Measurements from ENCODE around the gene TENM4. TPM values are rescaled to one million over a fixed set of nuclear protein-coding genes. Genes with fewer than 3 reads are reported as not detected.

Gene TENM4
- total RNA-seq, 4 donors from 2014 or later, result 16.8 to 158 (median 120) TPM

- H3K9me3 ChIP-seq, result no peaks in the 10 kb centered on the region
- H3K27me3 ChIP-seq, result no peaks in the 10 kb centered on the region
- H3K4me1 ChIP-seq, result peaks cover 0 to 6% of the 10 kb centered on the region in 2 donors
- intact Hi-C loops (cut with DNase I), result loop anchor here (10.0 kb wide), 1 partner anchor 250 kb away; no protein-coding TSS in a partner anchor
- DNase-seq, result no peak
- TF ChIP-seq, protein P1, sequence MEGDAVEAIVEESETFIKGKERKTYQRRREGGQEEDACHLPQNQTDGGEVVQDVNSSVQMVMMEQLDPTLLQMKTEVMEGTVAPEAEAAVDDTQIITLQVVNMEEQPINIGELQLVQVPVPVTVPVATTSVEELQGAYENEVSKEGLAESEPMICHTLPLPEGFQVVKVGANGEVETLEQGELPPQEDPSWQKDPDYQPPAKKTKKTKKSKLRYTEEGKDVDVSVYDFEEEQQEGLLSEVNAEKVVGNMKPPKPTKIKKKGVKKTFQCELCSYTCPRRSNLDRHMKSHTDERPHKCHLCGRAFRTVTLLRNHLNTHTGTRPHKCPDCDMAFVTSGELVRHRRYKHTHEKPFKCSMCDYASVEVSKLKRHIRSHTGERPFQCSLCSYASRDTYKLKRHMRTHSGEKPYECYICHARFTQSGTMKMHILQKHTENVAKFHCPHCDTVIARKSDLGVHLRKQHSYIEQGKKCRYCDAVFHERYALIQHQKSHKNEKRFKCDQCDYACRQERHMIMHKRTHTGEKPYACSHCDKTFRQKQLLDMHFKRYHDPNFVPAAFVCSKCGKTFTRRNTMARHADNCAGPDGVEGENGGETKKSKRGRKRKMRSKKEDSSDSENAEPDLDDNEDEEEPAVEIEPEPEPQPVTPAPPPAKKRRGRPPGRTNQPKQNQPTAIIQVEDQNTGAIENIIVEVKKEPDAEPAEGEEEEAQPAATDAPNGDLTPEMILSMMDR (IDR thresholded peaks at IDR 0.05), result no peak
- TF ChIP-seq POLR2A (IDR thresholded peaks at IDR 0.05), result no peak
- no peak overlapping the region for H3K4me3 ChIP-seq (replicated peaks in 1 of 3)
- no peaks in the 10 kb centered on the region for H3K36me3 ChIP-seq
- WGBS, 2 donors, result 63 to 73% methylated on average over 2 of the region's 2 CpGs
- H3K27ac ChIP-seq, result no peak overlapping the region
Measured at GRCh38 chr11:79244798-79245197, 196.0 kb downstream of the TENM4 start.

DNA sequence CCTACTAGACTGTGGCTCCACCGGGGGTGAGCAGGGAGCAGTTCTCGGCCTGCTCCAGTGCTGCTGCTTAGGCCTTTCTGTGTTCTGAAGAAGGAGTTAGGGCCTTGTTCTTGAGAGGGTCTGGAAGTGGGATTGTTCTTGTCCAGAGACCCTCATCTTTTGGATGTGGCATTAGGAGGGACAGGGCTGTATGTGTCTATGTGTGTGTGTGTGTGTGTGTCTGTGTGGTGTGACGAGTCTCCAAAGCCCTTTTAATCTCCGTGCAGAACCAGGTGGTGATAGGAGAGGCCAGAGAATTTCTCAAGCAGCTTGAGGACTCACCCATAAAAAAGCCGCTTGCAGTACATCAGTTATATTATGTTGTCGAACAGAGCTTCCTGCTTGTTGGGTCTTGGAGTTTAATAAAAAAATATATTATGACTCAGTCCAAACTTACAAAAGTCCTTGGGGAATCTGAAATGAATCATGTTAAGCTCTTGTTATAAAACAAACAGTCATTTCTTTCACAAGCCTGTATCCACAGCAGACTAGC is 196.5 kb downstream of the TENM4 start:
- H3K4me1 ChIP-seq, result peaks cover 0 to 6% of the 10 kb centered on the region in 2 donors
- H3K4me3 ChIP-seq (replicated peaks in 1 of 3), result no peak overlapping the region
- no peaks in the 10 kb centered on the region for H3K9me3 ChIP-seq
- no peak for DNase-seq
- no peaks in the 10 kb centered on the region for H3K36me3 ChIP-seq
- H3K27ac ChIP-seq, result no peak overlapping the region
- intact Hi-C loops (cut with DNase I), result loop anchor here (10.0 kb wide), 1 partner anchor 250 kb away; no protein-coding TSS in a partner anchor
- WGBS, 2 donors, result 75 to 82% methylated on average over 6 of the region's 6 CpGs
- TF ChIP-seq POLR2A (IDR thresholded peaks at IDR 0.05), result no peak
- TF ChIP-seq, protein P1 (IDR thresholded peaks at IDR 0.05), result no peak
- H3K27me3 ChIP-seq, result no peaks in the 10 kb centered on the region

DNA sequence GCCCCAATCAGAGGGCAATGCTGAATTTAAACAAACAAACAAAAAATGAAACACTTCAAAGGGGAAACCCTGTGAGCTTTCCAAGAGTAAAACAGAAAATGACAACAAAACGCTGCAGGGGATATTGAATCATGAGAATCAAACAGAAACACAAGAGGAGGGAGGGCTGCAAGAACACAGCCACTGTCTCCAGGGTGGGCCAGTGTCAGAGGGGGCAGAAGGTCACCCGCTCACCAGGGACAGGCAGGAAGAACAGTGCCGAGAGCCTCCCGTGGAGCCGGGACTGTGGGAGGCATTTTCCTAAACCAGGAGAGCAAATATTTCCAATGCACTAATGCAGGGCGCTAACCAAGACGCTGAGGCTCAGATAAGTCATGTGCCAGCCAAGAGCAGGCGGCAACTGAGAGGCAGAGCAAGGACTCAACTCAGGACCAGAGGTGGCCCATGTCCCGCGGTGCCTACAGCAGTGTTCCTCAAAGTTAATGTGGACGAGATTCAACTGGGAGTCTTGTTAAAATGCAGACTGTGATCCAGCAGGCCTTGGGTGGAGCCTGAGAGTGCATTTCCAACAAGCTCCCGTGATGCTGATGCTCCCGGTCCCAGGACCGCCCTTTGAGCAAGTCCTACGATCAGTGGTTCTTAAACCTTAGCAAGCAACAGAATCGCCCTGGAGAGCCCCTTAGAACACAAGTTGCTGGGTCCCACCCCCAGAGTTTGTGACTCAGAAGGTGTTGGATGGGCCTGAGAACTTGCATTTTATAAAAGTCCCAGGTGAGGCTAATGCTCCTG is 197.2 kb downstream of the TENM4 start:
- Histone ChIP-seq H3K27ac (no peak overlapping the region), H3K4me1 (peaks cover 0 to 6% of the 10 kb centered on the region in 2 donors), H3K27me3 (no peaks in the 10 kb centered on the region), H3K36me3 (no peaks in the 10 kb centered on the region), H3K4me3 (replicated peaks in 1 of 3) (no peak overlapping the region), H3K9me3 (no peaks in the 10 kb centered on the region)
- 83 to 88% methylated on average over 13 to 15 of the region's 16 CpGs for WGBS, 2 donors
- TF ChIP-seq, protein P1 (IDR thresholded peaks at IDR 0.05), result no peak
- TF ChIP-seq POLR2A (IDR thresholded peaks at IDR 0.05), result no peak
- intact Hi-C loops (cut with DNase I), result loop anchor here (10.0 kb wide), 1 partner anchor 251 kb away; no protein-coding TSS in a partner anchor
- DNase-seq, result no peak

GRCh38 chr11:79242616-79243015 is 198.2 kb downstream of the TENM4 start:
- intact Hi-C loops (cut with DNase I), result loop anchor here (10.0 kb wide), 1 partner anchor 252 kb away; no protein-coding TSS in a partner anchor
- H3K36me3 ChIP-seq, result no peaks in the 10 kb centered on the region
- DNase-seq, result no peak
- no peak overlapping the region for H3K27ac ChIP-seq
- no peaks in the 10 kb centered on the region for H3K27me3 ChIP-seq
- TF ChIP-seq POLR2A (IDR thresholded peaks at IDR 0.05), result no peak
- TF ChIP-seq, protein P1 (IDR thresholded peaks at IDR 0.05), result no peak
- peaks cover 5 to 16% of the 10 kb centered on the region in 2 donors for H3K4me1 ChIP-seq
- H3K4me3 ChIP-seq (replicated peaks in 1 of 3), result no peak overlapping the region
- H3K9me3 ChIP-seq, result no peaks in the 10 kb centered on the region
- WGBS, 2 donors, result 82 to 85% methylated on average over 3 of the region's 3 CpGs

DNA sequence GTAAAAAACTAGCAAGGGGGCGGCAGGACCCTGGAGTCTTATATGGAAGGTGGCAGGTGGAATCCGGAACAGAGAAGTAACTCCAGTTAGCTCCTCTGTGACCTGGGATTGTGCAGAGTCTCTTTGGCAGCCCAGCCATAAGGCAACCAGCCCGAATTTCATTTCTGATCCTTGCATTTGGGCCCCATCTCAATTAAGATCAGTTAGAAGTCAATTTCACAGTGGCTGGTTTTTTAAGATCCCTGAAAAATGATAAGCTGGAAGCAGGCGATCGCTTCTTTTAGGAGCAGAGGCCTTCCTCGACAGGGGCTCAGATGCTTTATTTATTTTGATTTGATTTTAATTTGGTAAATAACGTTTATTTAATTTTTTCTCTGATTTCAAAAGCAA is 199.0 kb downstream of the TENM4 start:
- intact Hi-C loops (cut with DNase I), result loop anchor here (10.0 kb wide), 1 partner anchor 253 kb away; no protein-coding TSS in a partner anchor
- 77 to 81% methylated on average over 7 of the region's 7 CpGs for WGBS, 2 donors
- DNase-seq, result no peak
- H3K27me3 ChIP-seq, result no peaks in the 10 kb centered on the region
- H3K4me1 ChIP-seq, result peaks cover 12 to 23% of the 10 kb centered on the region in 2 donors
- no peak overlapping the region for H3K27ac ChIP-seq
- no peaks in the 10 kb centered on the region for H3K9me3 ChIP-seq
- H3K36me3 ChIP-seq, result no peaks in the 10 kb centered on the region
- TF ChIP-seq, protein P1 (IDR thresholded peaks at IDR 0.05), result no peak
- H3K4me3 ChIP-seq (replicated peaks in 1 of 3), result no peak overlapping the region
